SKM-1 (cell line): ENCODE results near the gene NCKAP1.
"Not testable (repeated sequence)": the region's sequence is repeated elsewhere in the genome, so short reads cannot be mapped to it uniquely, and the experiment has no call there.

Experiments
- DNase-seq: peaks from one replicate; lab custom pipeline; 2025; ENCODE audit not compliant: unreplicated experiment; lab: John Stamatoyannopoulos, UW

Gene NCKAP1

GRCh38 chr2:183038341-183039300 lies at the start of gene NCKAP1:
Gene NCKAP1 (minus strand): TSS chr2:183038457. CDS start chr2:183038099, 358 bp downstream.
- no peak for DNase-seq

DNA sequence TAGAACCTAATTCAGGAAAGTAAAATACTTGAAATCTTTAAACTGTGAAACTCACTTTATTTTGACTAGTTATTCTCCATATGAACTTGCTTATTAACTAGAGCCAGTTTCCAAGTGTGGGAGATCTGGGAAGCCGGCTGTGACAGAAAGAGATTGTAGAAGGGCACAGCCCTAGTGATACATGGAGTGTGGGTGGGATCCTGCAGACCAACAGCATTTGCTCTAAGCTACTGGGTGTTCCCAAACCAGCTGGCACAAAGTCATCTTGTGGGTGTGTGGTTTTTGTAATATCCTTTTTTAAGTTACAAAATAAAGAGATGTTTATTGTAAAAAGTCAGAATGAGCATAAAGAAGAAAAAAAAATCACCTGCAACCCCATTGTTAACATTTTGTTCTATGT lies 43.7 kb upstream of the NCKAP1 start:
- no peak for DNase-seq

DNA sequence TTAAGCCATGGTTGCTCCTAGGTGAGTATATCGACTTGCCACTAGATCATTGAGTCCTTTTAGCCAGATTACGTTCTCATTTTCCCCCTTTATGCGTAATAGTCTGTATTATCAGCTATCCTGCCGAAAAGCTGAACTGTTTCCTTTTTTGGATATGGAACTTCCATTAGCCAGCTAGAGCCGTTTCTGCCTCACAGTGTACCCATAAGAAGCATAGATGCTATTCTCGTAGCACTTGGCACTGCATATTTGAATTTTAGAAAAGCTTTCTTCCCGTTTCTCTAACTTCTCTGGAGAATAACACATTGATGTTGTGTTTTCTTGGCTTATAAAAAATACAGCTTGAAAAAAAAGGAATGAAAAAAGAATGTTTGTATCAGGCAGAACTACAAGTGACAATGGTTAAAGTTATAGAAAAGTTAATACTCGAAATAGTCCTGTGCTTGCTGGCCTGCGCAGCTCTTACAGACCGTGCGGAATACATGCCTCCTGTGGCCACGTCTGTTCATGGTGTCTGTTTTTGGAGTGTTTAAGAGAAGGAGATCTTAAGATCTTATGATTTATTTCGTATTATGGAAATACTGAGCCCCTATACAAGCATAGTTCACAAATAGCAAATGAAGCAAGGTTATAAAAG lies 41.0 kb upstream of the NCKAP1 start:
- no peak for DNase-seq

DNA sequence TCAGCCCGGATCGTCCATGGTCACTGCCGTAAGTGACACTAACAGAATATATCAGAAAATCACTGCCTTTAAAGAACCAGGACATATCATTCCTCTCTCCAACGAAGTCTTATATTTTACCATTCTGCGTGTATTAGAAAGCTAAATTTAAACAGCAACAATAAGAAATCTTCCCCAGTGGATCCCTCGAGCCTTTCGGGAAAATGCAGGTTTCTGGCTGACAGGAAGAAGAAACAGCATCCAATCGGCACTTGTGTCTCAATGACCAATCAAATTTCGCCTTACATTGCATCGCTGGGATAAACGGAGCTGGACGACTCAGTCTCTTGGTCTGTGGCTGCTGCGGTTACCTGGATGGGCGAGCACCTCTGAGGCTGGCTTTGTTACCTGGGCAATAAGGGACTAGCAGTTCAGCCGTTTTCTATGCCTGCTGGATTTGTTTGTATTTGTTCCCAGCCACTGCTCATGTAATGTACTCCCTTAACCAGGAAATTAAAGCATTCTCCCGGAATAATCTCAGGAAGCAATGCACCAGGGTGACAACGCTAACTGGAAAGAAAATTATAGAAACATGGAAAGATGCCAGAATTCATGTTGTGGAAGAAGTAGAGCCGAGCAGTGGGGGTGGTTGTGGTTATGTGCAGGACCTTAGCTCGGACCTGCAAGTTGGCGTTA lies 40.3 kb upstream of the NCKAP1 start, which contains the start of gene DUSP19:
TSS of gene DUSP19 (plus strand) at position 284 of the 675 bp plus-strand sequence. CDS start at position 471, 187 bp downstream.
- peak; percentile 53 for DNase-seq

DNA sequence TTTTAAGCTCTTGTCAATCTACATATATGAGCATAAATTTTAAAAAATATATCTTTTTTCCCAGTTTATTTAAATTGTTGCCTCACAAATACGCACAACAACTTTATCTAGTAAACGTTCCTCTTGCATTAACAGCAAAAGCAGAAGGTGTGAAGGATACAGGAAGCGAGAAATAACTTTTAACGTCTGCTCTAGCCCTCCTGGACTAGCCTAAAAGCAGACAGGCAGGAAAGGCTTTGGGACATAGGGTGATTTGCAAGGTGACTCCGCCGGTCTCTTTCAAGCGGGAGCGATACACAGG lies 39.9 kb upstream of the NCKAP1 start:
- no peak for DNase-seq

DNA sequence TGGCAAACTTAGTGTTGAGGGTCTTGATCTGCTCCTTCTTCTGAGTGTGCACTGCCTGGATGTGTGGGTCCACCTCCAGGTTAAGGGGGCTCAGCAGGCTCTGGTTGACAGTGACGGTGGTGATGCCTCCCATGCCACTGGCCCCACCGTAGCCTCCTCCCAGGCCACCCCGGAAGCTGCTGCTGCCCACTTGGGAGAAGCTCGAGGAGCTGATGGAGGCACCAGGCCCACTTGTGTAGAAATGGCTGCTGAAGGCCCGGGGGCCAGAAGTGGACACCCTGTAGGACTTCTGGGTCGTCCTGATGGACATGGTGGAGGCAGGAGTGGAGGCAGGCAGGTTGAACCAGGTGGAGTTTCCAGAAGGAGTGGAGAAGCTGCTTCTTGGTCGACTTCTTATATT lies 33.9 kb upstream of the NCKAP1 start:
- no peak for DNase-seq

- DNase-seq = no peak
Measured at GRCh38 chr2:183070942-183071844, 32.9 kb upstream of the NCKAP1 start.

GRCh38 chr2:183069174-183069573 lies 30.9 kb upstream of the NCKAP1 start:
- no peak for DNase-seq

DNA sequence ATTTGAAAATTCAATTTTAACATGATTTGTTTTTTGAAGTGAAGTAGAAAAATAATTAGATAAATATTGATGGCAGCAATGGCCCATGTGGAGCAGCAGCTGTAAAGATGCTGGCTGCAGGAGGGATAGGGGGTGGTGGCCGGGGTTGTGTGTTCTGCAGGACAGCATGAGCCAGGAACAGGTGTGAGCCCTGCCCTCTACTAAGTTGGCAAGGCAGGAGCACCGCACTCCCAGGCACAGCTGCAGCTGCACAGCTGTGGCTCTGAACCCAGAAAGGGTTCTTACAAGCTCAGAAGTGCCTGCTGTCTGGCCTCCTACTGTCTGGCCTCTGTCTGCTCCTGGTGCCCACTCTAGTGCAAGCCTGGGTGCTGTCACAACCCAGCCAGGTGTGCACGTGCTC lies 30.3 kb upstream of the NCKAP1 start:
- no peak for DNase-seq

- DNase-seq = no peak
Measured at GRCh38 chr2:183063083-183063482, 24.8 kb upstream of the NCKAP1 start.

DNA sequence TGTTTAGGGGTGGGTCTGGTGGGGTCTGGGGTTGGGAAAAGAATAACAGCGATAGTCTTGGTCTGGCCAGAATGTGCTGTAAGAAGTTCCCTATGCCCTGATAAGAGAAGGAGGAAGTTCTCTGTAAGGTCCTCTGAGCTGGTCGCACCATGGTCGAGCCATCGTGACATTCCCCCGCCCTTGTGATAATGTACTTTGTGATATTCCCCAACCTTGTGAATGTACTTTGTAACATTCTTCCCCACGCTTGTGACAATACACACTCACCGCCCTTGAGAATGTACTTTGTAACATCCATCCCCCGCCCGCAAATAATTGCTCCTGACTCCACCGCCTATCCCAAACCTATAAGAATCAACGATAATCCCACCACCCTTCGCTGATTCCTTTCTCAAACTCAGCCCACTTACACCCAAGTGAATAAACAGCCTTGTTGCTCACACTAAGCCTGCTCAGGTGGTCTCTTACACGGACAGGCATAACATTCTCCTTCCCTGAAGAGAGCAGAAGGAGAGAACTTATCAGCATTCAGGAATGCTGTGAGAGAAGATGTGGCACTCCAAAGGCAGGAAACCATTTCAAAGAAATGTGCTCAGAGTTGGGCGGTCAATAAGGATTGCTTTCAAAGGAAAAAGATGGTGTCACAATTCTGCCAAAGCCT lies 22.4 kb upstream of the NCKAP1 start:
- DNase-seq = no peak

GRCh38 chr2:183059561-183059960 lies 21.3 kb upstream of the NCKAP1 start:
- DNase-seq = no peak

DNA sequence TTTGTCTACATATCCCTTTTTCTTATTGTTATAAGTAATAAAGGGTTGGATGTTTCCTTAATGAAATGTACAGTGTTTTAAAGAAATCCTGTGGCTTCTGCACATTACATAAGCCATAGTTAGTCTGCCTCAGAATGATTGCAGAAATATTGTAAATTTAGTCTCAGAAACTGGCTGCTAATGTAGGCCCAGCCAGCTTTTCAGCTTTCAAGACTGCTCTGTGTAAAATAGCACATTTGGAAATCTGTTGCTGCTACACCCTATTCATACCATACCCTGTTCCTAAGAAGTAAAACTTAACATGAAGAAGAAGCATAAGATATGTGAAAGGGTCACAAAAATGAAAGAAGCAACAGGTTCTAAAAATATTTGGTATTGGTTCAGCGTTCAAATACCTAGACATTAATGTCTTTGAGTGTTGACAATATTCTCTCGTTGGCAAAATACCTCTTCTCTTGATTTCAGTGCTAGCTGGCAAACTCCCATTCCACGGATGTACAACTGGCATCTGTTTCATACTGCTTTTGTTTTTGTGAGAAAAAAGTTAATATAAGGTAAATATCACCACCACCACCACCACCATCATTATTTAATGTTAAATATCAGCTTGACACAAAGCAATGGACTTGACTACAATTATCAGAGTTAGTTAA lies 19.2 kb upstream of the NCKAP1 start:
- no peak for DNase-seq

- DNase-seq = no peak
Measured at GRCh38 chr2:183049420-183049819, 11.2 kb upstream of the NCKAP1 start.

GRCh38 chr2:183047486-183048125 lies 9.3 kb upstream of the NCKAP1 start:
- DNase-seq = not testable (repeated sequence)

- DNase-seq = not testable (repeated sequence)
Measured at GRCh38 chr2:183043580-183043979, 5.3 kb upstream of the NCKAP1 start.

- DNase-seq = no peak
Measured at GRCh38 chr2:183040604-183041003, 2.3 kb upstream of the NCKAP1 start.

DNA sequence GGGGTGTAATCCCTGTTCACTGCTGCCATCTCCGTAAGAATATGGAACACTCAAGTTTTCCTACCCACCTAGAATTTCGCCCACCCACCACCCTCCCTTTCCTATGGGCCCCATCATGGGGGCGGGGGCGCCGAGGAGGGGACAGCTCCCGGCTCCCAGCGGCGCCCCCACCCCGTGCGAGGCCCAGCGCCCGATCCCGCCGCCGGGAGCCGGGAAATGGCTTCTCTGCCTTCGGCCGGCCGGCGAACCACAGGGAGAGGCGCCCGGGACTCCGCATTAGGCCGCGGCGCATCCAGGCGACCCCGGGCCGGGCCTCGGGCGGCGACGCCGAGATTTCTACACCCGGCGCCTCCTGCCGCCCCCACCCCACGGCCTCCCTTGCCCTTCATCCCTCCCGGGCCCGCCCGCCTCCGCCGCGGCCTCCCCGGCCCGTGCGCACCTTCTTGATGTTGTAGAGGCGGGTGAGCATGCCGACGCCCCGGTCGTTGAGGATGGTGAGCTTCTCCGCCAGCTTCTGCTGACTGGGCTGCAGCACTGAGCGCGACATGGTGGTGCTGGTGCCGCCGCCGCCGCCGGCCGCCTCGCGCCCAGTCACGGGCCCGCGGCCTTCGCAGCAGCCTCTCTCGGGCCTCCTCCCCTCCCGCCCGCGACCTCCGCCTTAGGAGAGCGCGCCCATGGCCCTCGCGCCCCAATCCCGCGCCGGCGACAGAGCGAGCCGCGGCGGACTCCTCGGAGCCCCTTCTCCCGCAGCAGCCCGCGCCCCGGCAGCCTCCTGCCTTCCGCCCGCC lies 510 bp downstream of the NCKAP1 start:
- DNase-seq = no peak
